Activated CD8-positive, alpha-beta memory T cell treated with anti-CD3 and anti-CD28 coated beads, Interleukin-2, amount 50 U/mL, for 48 hours (primary cell): Measurements from ENCODE around the gene CCDC201.
"Not testable (repeated sequence)": the region's sequence is repeated elsewhere in the genome, so short reads cannot be mapped to it uniquely, and the experiment has no call there.

ENCODE experiments used
- DNase-seq: peaks from one replicate; pipeline ENCODE4 v3.0.0-alpha.2; 2020

Gene CCDC201

GRCh38 chr7:45872116-45873034 is 507 bp downstream of the CCDC201 start:
- DNase-seq: no peak

GRCh38 chr7:45869426-45869825 is 3.5 kb downstream of the CCDC201 start:
- no peak for DNase-seq

GRCh38 chr7:45867471-45867870 is 5.4 kb downstream of the CCDC201 start:
- DNase-seq: no peak

GRCh38 chr7:45865594-45866410 is 7.1 kb downstream of the CCDC201 start:
- no peak for DNase-seq

- no peak for DNase-seq
Observed at GRCh38 chr7:45863715-45864114, 9.2 kb downstream of the CCDC201 start.

- not testable (repeated sequence) for DNase-seq
Observed at GRCh38 chr7:45856888-45857287, 16.0 kb downstream of the CCDC201 start.

- not testable (repeated sequence) for DNase-seq
Observed at GRCh38 chr7:45855680-45856079, 17.2 kb downstream of the CCDC201 start.

GRCh38 chr7:45853491-45853890 is 19.4 kb downstream of the CCDC201 start:
- DNase-seq: not testable (repeated sequence)

GRCh38 chr7:45852984-45853383 is 19.9 kb downstream of the CCDC201 start:
- DNase-seq: not testable (repeated sequence)

GRCh38 chr7:45848734-45849133 is 24.1 kb downstream of the CCDC201 start:
- not testable (repeated sequence) for DNase-seq

GRCh38 chr7:45846536-45846935 is 26.3 kb downstream of the CCDC201 start:
- not testable (repeated sequence) for DNase-seq

- not testable (repeated sequence) for DNase-seq
Observed at GRCh38 chr7:45841926-45842717, 30.8 kb downstream of the CCDC201 start.

GRCh38 chr7:45838852-45839251 is 34.0 kb downstream of the CCDC201 start:
- not testable (repeated sequence) for DNase-seq

- not testable (repeated sequence) for DNase-seq
Observed at GRCh38 chr7:45832433-45833177, 40.3 kb downstream of the CCDC201 start.

- not testable (repeated sequence) for DNase-seq
Observed at GRCh38 chr7:45829846-45830245, 43.0 kb downstream of the CCDC201 start.

GRCh38 chr7:45827731-45828130 is 45.2 kb downstream of the CCDC201 start:
- DNase-seq: not testable (repeated sequence)

- not testable (repeated sequence) for DNase-seq
Observed at GRCh38 chr7:45826550-45826949, 46.3 kb downstream of the CCDC201 start.

- not testable (repeated sequence) for DNase-seq
Observed at GRCh38 chr7:45818763-45819162, 54.1 kb downstream of the CCDC201 start.

- DNase-seq: not testable (repeated sequence)
Observed at GRCh38 chr7:45817913-45818312, 55.0 kb downstream of the CCDC201 start.

GRCh38 chr7:45817016-45817415 is 55.9 kb downstream of the CCDC201 start:
- DNase-seq: not testable (repeated sequence)

- not testable (repeated sequence) for DNase-seq
Observed at GRCh38 chr7:45814216-45815118, 58.4 kb downstream of the CCDC201 start.
